H9 (cell line): ENCODE results near the gene PA2G4. TPM values are rescaled to one million over a fixed set of nuclear protein-coding genes. Genes with fewer than 3 reads are reported as not detected.
A peak's percentile ranks its signal among the peaks of the same experiment; 100 is the strongest.

Experiments
- DNase-seq: peaks from one replicate; pipeline ENCODE4 v3.0.0-alpha.2; 2017
- H2AFZ ChIP-seq: one replicate; pipeline ENCODE4 v1.6.1; 2013; ENCODE audit warnings: mild to moderate bottlenecking, low read length, control low read depth, moderate library complexity
- H2AK5ac ChIP-seq: 2 replicates; pipeline ENCODE4 v1.6.1; 2013; ENCODE audit warnings: low read length, control low read depth, mixed read lengths; ENCODE audit not compliant: insufficient read length
- H2BK120ac ChIP-seq: one replicate; pipeline ENCODE4 v1.6.1; 2013; ENCODE audit warnings: low read depth, mild to moderate bottlenecking, low read length, control low read depth, inconsistent platforms; ENCODE audit not compliant: poor library complexity, severe bottlenecking
- H2BK12ac ChIP-seq: 2 replicates; pipeline ENCODE4 v1.6.1; 2013; ENCODE audit warnings: low read length, control low read depth, mixed read lengths, low read depth; ENCODE audit not compliant: insufficient read length
- H2BK15ac ChIP-seq: 2 replicates; pipeline ENCODE4 v1.6.1; 2013; ENCODE audit warnings: low read depth, low read length, control low read depth
- H2BK20ac ChIP-seq: one replicate; pipeline ENCODE4 v1.6.1; 2013; ENCODE audit warnings: low read depth, mild to moderate bottlenecking, low read length, control low read depth, inconsistent platforms; ENCODE audit not compliant: poor library complexity, severe bottlenecking
- H2BK5ac ChIP-seq: 2 replicates; pipeline ENCODE4 v1.6.1; 2013; ENCODE audit warnings: low read length, control low read depth, mixed read lengths; ENCODE audit not compliant: insufficient read length
- H3K14ac ChIP-seq: 2 replicates; pipeline ENCODE4 v1.6.1; 2013; ENCODE audit warnings: low read length, control low read depth; ENCODE audit not compliant: insufficient read depth
- H3K18ac ChIP-seq: 2 replicates; pipeline ENCODE4 v1.6.1; 2013; ENCODE audit warnings: low read depth, mild to moderate bottlenecking, mixed read lengths, low read length, control low read depth; ENCODE audit not compliant: insufficient read length
- H3K23ac ChIP-seq: 2 replicates; pipeline ENCODE4 v1.6.1; 2013; ENCODE audit warnings: low read length, control low read depth, mixed read lengths, low read depth; ENCODE audit not compliant: insufficient read length
- H3K23me2 ChIP-seq: 2 replicates; pipeline ENCODE4 v1.6.1; 2013; ENCODE audit warnings: low read depth, mild to moderate bottlenecking, mixed read lengths, low read length, control low read depth; ENCODE audit not compliant: insufficient read length, poor library complexity, severe bottlenecking
- H3K27ac ChIP-seq: 2 replicates; pipeline ENCODE4 v1.5.1; 2013; ENCODE audit warnings: low read length, control low read depth, mixed read lengths, low read depth; ENCODE audit not compliant: insufficient read length
- H3K27me3 ChIP-seq: 2 replicates; pipeline ENCODE4 v1.6.1; 2013; ENCODE audit warnings: low read length, control low read depth, inconsistent platforms; ENCODE audit not compliant: insufficient read depth
- H3K4ac ChIP-seq: 2 replicates; pipeline ENCODE4 v1.6.1; 2013; ENCODE audit warnings: low read depth, mild to moderate bottlenecking, control low read depth, inconsistent platforms, low read length, moderate library complexity
- H3K4me1 ChIP-seq: 2 replicates; pipeline ENCODE4 v1.6.1; 2013; ENCODE audit warnings: low read length, control low read depth, inconsistent platforms; ENCODE audit not compliant: insufficient read depth
- H3K4me2 ChIP-seq: 2 replicates; pipeline ENCODE4 v1.6.1; 2013; ENCODE audit warnings: low read length, control low read depth, mixed read lengths; ENCODE audit not compliant: insufficient read length, insufficient read depth
- H3K56ac ChIP-seq: 2 replicates; pipeline ENCODE4 v1.6.1; 2013; ENCODE audit warnings: low read depth, mild to moderate bottlenecking, mixed read lengths, low read length, control low read depth; ENCODE audit not compliant: insufficient read length
- H3K79me1 ChIP-seq: 2 replicates; pipeline ENCODE4 v1.6.1; 2013; ENCODE audit warnings: low read depth, mild to moderate bottlenecking, moderate library complexity, low read length, control low read depth, inconsistent platforms; ENCODE audit not compliant: insufficient read depth, poor library complexity, severe bottlenecking
- H3K79me2 ChIP-seq: 2 replicates; pipeline ENCODE4 v1.6.1; 2013; ENCODE audit warnings: low read length, control low read depth, inconsistent platforms; ENCODE audit not compliant: insufficient read depth
- H3K9ac ChIP-seq: 2 replicates; pipeline ENCODE4 v1.6.1; 2013; ENCODE audit warnings: low read length, control low read depth, mixed read lengths; ENCODE audit not compliant: insufficient read length; ENCODE audit errors: extremely low read depth
- H3K9me3 ChIP-seq: one replicate; pipeline ENCODE4 v1.6.1; 2013; ENCODE audit warnings: low read depth, low read length, inconsistent platforms; ENCODE audit not compliant: control insufficient read depth
- H3T11ph ChIP-seq: one replicate; pipeline ENCODE4 v1.6.1; 2013; ENCODE audit warnings: mild to moderate bottlenecking, low read length, control low read depth, inconsistent platforms
- H4K20me1 ChIP-seq: one replicate; pipeline ENCODE4 v1.6.1; 2013; ENCODE audit not compliant: control insufficient read depth, insufficient read length, insufficient read depth
- H4K5ac ChIP-seq: 2 replicates; pipeline ENCODE4 v1.6.1; 2013; ENCODE audit warnings: low read depth, mild to moderate bottlenecking, mixed read lengths, low read length, control low read depth; ENCODE audit not compliant: insufficient read length
- H4K8ac ChIP-seq: replicated peaks from 2 replicates; pipeline ENCODE4 v1.6.1; 2013; ENCODE audit warnings: low read length, control low read depth, mixed read lengths, low read depth; ENCODE audit not compliant: insufficient read length
- H4K91ac ChIP-seq: 2 replicates; pipeline ENCODE4 v1.6.1; 2013; ENCODE audit warnings: low read depth, mild to moderate bottlenecking, moderate library complexity, mixed read lengths, low read length, control low read depth; ENCODE audit not compliant: insufficient read length
- H3K27ac Mint-ChIP-seq, 3 experiments: 2 replicates in 2 of 3; 3 replicates in 1 of 3; pipeline ENCODE4 v1.8.0; 2020 to 2021; ENCODE audit warnings: mixed read lengths in 3 of 3, mild to moderate bottlenecking in 1 of 3, moderate library complexity in 1 of 3
- H3K27me3 Mint-ChIP-seq: 2 replicates; pipeline ENCODE4 v1.8.0; 2021; ENCODE audit warnings: low read depth, mild to moderate bottlenecking, moderate library complexity, mixed read lengths
- H3K36me3 Mint-ChIP-seq, 3 experiments: 2 replicates in 2 of 3; 3 replicates in 1 of 3; pipeline ENCODE4 v1.8.0; 2020 to 2021; ENCODE audit warnings: low read depth in 3 of 3, mixed read lengths in 3 of 3; ENCODE audit not compliant: insufficient read depth in 1 of 3
- H3K4me1 Mint-ChIP-seq, 2 experiments: 2 replicates each; pipeline ENCODE4 v1.8.0; 2020; ENCODE audit warnings: mixed read lengths in 2 of 2
- H3K4me3 Mint-ChIP-seq, 2 experiments: 2 replicates in 1 of 2; 3 replicates in 1 of 2; pipeline ENCODE4 v1.8.0; 2020 to 2021; ENCODE audit warnings: mild to moderate bottlenecking in 2 of 2, mixed read lengths in 2 of 2, moderate library complexity in 1 of 2
- H3K9me3 Mint-ChIP-seq, 2 experiments: 2 replicates in 1 of 2; 3 replicates in 1 of 2; pipeline ENCODE4 v1.8.0; 2020; ENCODE audit warnings: mild to moderate bottlenecking in 2 of 2, mixed read lengths in 2 of 2, moderate library complexity in 1 of 2
- WGBS: extraction: QIAGEN DNeasy Blood & Tissue Kit; methylation state at CpG from one replicate; pipeline ENCODE4 v1.1.7; 2013; ENCODE audit warnings: missing lambda C conversion rate, low lambda C conversion rate, mixed read lengths; ENCODE audit not compliant: insufficient read length; ENCODE audit errors: extremely low coverage; 5-methylcytosine and 5-hydroxymethylcytosine counted together
- total RNA-seq: library from RNA; stranded (reverse); gene quantifications from 2 replicates; pipeline ENCODE4 v1.2.1, GENCODE V29; 2021
- TF ChIP-seq, protein P1 (sequence below): fragments of 200-600 bp; sonication (generic); conservative IDR thresholded peaks from 3 replicates; pipeline ENCODE4 v1.8.0; 2021; ENCODE audit warnings: antibody characterized with exemption, mild to moderate bottlenecking

PA2G4 gene
- total RNA-seq, 1 experiment from 2014 or later, result 248 TPM

GRCh38 chr12:56126732-56127239 is 22.4 kb downstream of the PA2G4 start:
- WGBS, result no CpG with 5 or more reads among the region's 3 CpGs
- H3K79me2 ChIP-seq, result no peaks in the 10 kb centered on the region
- H3K27me3 Mint-ChIP-seq, result no peaks in the 10 kb centered on the region
- H3K4me1 ChIP-seq, result no peaks in the 10 kb centered on the region
- no peak overlapping the region for H4K91ac ChIP-seq
- no peak overlapping the region for H3K4ac ChIP-seq
- no peaks in the 10 kb centered on the region for H4K20me1 ChIP-seq
- no peaks in the 10 kb centered on the region for H3K27me3 ChIP-seq
- H2BK20ac ChIP-seq, result no peak overlapping the region
- no peak overlapping the region for H3T11ph ChIP-seq
- H3K4me2 ChIP-seq, result peak overlapping the region; percentile 65
- no peaks in the 10 kb centered on the region; a peak in 1 of 5 replicates for H3K9me3 Mint-ChIP-seq
- H2AK5ac ChIP-seq, result no peak overlapping the region
- no peak overlapping the region for H3K56ac ChIP-seq
- no peak overlapping the region for H2BK5ac ChIP-seq
- no peak for DNase-seq
- H3K27ac Mint-ChIP-seq, result peak overlapping the region in 2 of 3 experiments; percentile 96 to 99; a peak in 4 of 7 replicates
- H3K18ac ChIP-seq, result no peak overlapping the region
- H3K4me1 Mint-ChIP-seq, result peaks cover 26 to 27% of the 10 kb centered on the region in 2 experiments
- peaks cover 17 to 29% (median 21%) of the 10 kb centered on the region in 3 experiments for H3K36me3 Mint-ChIP-seq
- H2BK12ac ChIP-seq, result no peak overlapping the region
- peaks cover 17% of the 10 kb centered on the region for H3K23me2 ChIP-seq
- no peak overlapping the region for H2AFZ ChIP-seq
- peak overlapping the region; percentile 16 for H3K27ac ChIP-seq
- H3K79me1 ChIP-seq, result no peaks in the 10 kb centered on the region
- H3K4me3 Mint-ChIP-seq, result peak overlapping the region; percentile 88 to 98; a peak in 4 of 5 replicates
- TF ChIP-seq, protein P1, sequence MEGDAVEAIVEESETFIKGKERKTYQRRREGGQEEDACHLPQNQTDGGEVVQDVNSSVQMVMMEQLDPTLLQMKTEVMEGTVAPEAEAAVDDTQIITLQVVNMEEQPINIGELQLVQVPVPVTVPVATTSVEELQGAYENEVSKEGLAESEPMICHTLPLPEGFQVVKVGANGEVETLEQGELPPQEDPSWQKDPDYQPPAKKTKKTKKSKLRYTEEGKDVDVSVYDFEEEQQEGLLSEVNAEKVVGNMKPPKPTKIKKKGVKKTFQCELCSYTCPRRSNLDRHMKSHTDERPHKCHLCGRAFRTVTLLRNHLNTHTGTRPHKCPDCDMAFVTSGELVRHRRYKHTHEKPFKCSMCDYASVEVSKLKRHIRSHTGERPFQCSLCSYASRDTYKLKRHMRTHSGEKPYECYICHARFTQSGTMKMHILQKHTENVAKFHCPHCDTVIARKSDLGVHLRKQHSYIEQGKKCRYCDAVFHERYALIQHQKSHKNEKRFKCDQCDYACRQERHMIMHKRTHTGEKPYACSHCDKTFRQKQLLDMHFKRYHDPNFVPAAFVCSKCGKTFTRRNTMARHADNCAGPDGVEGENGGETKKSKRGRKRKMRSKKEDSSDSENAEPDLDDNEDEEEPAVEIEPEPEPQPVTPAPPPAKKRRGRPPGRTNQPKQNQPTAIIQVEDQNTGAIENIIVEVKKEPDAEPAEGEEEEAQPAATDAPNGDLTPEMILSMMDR, result no peak
- H2BK15ac ChIP-seq, result no peak overlapping the region
- no peaks in the 10 kb centered on the region for H3K9me3 ChIP-seq
- peak overlapping the region; percentile 31 for H3K9ac ChIP-seq
- no peak overlapping the region for H4K8ac ChIP-seq
- H3K23ac ChIP-seq, result no peak overlapping the region
- no peak overlapping the region for H2BK120ac ChIP-seq
- H3K14ac ChIP-seq, result no peak overlapping the region
- H4K5ac ChIP-seq, result no peak overlapping the region
